ENCODE data around the gene RNF20. TPM values are rescaled to one million over a fixed set of nuclear protein-coding genes. Genes with fewer than 3 reads are reported as not detected.

RNF20 gene
- total RNA-seq, 1 donor: 37.7 TPM

GRCh38 chr9:101592788-101593187 lies 59.1 kb downstream of the RNF20 start:
- TF ChIP-seq CTCF (IDR thresholded peaks at IDR 0.05; ENCODE audit: insufficient read depth, low read length): no peak
- no peak for DNase-seq (ENCODE audit: low read depth)
- H3K4me3 ChIP-seq (ENCODE audit: low read depth, low read length): no peak overlapping the region

- TF ChIP-seq CTCF (IDR thresholded peaks at IDR 0.05; ENCODE audit: insufficient read depth, low read length): no peak
- no peak for DNase-seq (ENCODE audit: low read depth)
- H3K4me3 ChIP-seq (ENCODE audit: low read depth, low read length): no peak overlapping the region
These were observed 59.7 kb downstream of the RNF20 start for GRCh38 chr9:101593345-101593744.

GRCh38 chr9:101594796-101595195 lies 61.1 kb downstream of the RNF20 start, which contains the start of gene PPP3R2:
Gene PPP3R2 (minus strand): TSS chr9:101594969. CDS start chr9:101594921, 48 bp downstream.
- H3K4me3 ChIP-seq (ENCODE audit: low read depth, low read length): no peak within 1 kb of the TSS
- no peak for TF ChIP-seq CTCF (IDR thresholded peaks at IDR 0.05; ENCODE audit: insufficient read depth, low read length)
- no peak for DNase-seq (ENCODE audit: low read depth)

GRCh38 chr9:101601904-101602765 lies 68.5 kb downstream of the RNF20 start:
- TF ChIP-seq CTCF (IDR thresholded peaks at IDR 0.05; ENCODE audit: insufficient read depth, low read length): peak; percentile 70
- peak; percentile 67 for DNase-seq (ENCODE audit: low read depth)
- H3K4me3 ChIP-seq (ENCODE audit: low read depth, low read length): no peak overlapping the region

- H3K4me3 ChIP-seq (ENCODE audit: low read depth, low read length): no peak overlapping the region
- DNase-seq (ENCODE audit: low read depth): no peak
- no peak for TF ChIP-seq CTCF (IDR thresholded peaks at IDR 0.05; ENCODE audit: insufficient read depth, low read length)
These were observed 70.6 kb downstream of the RNF20 start for GRCh38 chr9:101604296-101604695.

GRCh38 chr9:101605547-101605946 lies 71.9 kb downstream of the RNF20 start:
- H3K4me3 ChIP-seq (ENCODE audit: low read depth, low read length): no peak overlapping the region
- DNase-seq (ENCODE audit: low read depth): no peak
- TF ChIP-seq CTCF (IDR thresholded peaks at IDR 0.05; ENCODE audit: insufficient read depth, low read length): no peak

Small RNA genes lying within 50 kb of the gene (small RNA-seq; reads per million reads assigned to genes)
- gene AL353621.1: not detected

Other genes starting within 250 kb of the RNF20 start
- gene BAAT, start 148.8 kb upstream of the RNF20 start, total RNA-seq (ENCODE audit: low replicate concordance): not detected in 2 replicates
- 8.0 and 14.0 TPM in 2 replicates for gene MRPL50, start 135.2 kb upstream of the RNF20 start, total RNA-seq (ENCODE audit: low replicate concordance)
- gene ZNF189, start 135.0 kb upstream of the RNF20 start, total RNA-seq (ENCODE audit: low replicate concordance): 15.3 and 18.3 TPM in 2 replicates
- not detected in 2 replicates for gene ALDOB, start 98.1 kb upstream of the RNF20 start, total RNA-seq (ENCODE audit: low replicate concordance)
- not detected in 2 replicates for gene PPP3R2, start 61.1 kb downstream of the RNF20 start, total RNA-seq (ENCODE audit: low replicate concordance)
- 0.09 TPM in 1 of 2 replicates, not detected in the other for gene GRIN3A, start 204.8 kb downstream of the RNF20 start, total RNA-seq (ENCODE audit: low replicate concordance)

Data from fibroblast of the aortic adventitia (primary cell).